Breast epithelium (tissue), 4 donors: ENCODE measurements around the gene PARD6A. TPM values are rescaled to one million over a fixed set of nuclear protein-coding genes. Genes with fewer than 3 reads are reported as not detected.
A peak's percentile ranks its signal among the peaks of the same experiment; 100 is the strongest.

Experiments used
- DNase-seq, 2 donors: peaks; one replicate each; pipeline ENCODE4 v3.0.0-alpha.2; 2019; ENCODE audit warnings: low spot score in 2 of 2
- H3K27ac ChIP-seq, 2 donors: fragments of 200-600 bp; sonication (generic) in 1 of 2; one replicate each; pipeline ENCODE4 v1.5.1; 2016 to 2019; ENCODE audit warnings: mild to moderate bottlenecking in 1 of 2
- H3K27me3 ChIP-seq, 2 donors: fragments of 200-600 bp; sonication (generic) in 1 of 2; one replicate each; pipeline versions ENCODE4 v1.5.1 to v1.6.0; 2017 to 2019; ENCODE audit warnings: control low read depth in 1 of 2, mild to moderate bottlenecking in 1 of 2
- H3K36me3 ChIP-seq: fragments of 200-600 bp; one replicate; pipeline ENCODE4 v1.5.1; 2019
- H3K4me1 ChIP-seq, 2 donors: fragments of 200-600 bp; sonication (generic); one replicate each; pipeline ENCODE4 v1.5.1; 2016 to 2019; ENCODE audit warnings: control low read depth in 1 of 2
- H3K4me3 ChIP-seq, 3 donors: fragments of 200-600 bp; sonication (generic); 1 replicate in 2 of 3; 2 replicates in 1 of 3; pipeline ENCODE4 v1.5.1; 2016 to 2019; ENCODE audit warnings: mild to moderate bottlenecking in 3 of 3, moderate library complexity in 2 of 3
- H3K9me3 ChIP-seq, 2 donors: fragments of 200-600 bp; sonication (generic) in 1 of 2; one replicate each; pipeline ENCODE4 v1.5.1; 2016 to 2019; ENCODE audit warnings: control low read depth in 1 of 2
- POLR2A ChIP-seq: fragments of 450-650 bp; IDR thresholded peaks from one replicate; pipeline ENCODE4 v1.6.1; 2016; ENCODE audit warnings: antibody characterized with exemption, mild to moderate bottlenecking, moderate library complexity
- POLR2AphosphoS5 ChIP-seq, 3 donors: sonication (generic); formaldehyde crosslinking; IDR thresholded peaks; one replicate each; pipeline ENCODE4 v1.6.1; 2017; ENCODE audit warnings: antibody characterized with exemption in 3 of 3
- intact Hi-C: fragments of 100-400 bp; cut with DNase I; formaldehyde crosslinking; loops from one replicate; pipeline ENCODE4 v1.15.1; 2023; ENCODE audit warnings: low total_unique reads
- total RNA-seq, 3 donors: library from RNA; depleted of rRNA; stranded (reverse); fragments of >200 nt; gene quantifications; one replicate each; pipeline ENCODE4 v1.1.0, GENCODE V29; 2016
- TF ChIP-seq, protein P1 (sequence below), 3 donors: fragments of 450-650 bp; IDR thresholded peaks; one replicate each; pipeline ENCODE4 v1.5.1; 2016 to 2017; ENCODE audit warnings: antibody characterized with exemption in 3 of 3, mild to moderate bottlenecking in 3 of 3, moderate library complexity in 3 of 3

PARD6A gene
- total RNA-seq, 3 donors from 2014 or later = 6.4 to 8.5 (median 7.2) TPM

DNA sequence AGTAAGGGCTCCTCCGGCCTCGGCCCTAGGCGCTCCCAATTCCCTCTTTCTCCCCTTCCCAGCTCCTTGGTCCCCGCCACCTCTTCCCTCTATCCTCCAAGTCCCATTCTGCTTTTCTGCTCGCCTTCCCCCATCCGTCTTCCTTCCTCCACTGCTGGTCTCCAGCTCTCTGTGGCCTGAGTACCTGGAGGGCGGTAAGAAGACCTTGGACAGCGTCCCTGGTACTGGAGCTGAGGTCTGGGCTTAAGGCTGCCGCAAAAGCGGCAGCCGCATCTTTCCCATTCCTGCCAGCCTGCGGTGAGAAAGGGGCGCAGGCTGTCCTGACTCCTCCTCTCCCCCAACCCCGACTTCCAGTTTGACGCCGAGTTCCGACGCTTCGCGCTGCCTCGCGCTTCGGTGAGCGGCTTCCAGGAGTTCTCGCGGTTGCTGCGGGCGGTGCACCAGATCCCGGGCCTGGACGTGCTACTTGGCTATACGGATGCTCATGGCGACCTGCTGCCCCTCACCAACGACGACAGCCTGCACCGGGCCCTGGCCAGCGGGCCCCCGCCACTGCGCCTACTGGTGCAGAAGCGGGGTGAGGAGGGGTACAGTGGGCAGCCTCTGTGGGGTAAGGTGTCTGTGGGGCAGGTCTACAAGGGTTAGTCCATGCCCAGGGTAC, 471 bp downstream of the PARD6A start:
- Histone ChIP-seq H3K4me3 (peak overlapping the region; percentile 84 to 97 (median 87)), H3K27me3 (no peaks in the 10 kb centered on the region), H3K36me3 (no peaks in the 10 kb centered on the region), H3K9me3 (no peaks in the 10 kb centered on the region), H3K4me1 (peaks cover 10 to 17% of the 10 kb centered on the region in 2 donors), H3K27ac (peak overlapping the region; percentile 95 to 96)
- intact Hi-C loops = loop anchor here (10.0 kb wide), 1 partner anchor 144 kb away; the partner anchor contains the start of genes RANBP10 and TSNAXIP1
- peak in 1 of 2 donors; percentile 42 for DNase-seq
- no peak for TF ChIP-seq POLR2AphosphoS5 (IDR thresholded peaks at IDR 0.05)
- no peak for TF ChIP-seq POLR2A
- TF ChIP-seq, protein P1, sequence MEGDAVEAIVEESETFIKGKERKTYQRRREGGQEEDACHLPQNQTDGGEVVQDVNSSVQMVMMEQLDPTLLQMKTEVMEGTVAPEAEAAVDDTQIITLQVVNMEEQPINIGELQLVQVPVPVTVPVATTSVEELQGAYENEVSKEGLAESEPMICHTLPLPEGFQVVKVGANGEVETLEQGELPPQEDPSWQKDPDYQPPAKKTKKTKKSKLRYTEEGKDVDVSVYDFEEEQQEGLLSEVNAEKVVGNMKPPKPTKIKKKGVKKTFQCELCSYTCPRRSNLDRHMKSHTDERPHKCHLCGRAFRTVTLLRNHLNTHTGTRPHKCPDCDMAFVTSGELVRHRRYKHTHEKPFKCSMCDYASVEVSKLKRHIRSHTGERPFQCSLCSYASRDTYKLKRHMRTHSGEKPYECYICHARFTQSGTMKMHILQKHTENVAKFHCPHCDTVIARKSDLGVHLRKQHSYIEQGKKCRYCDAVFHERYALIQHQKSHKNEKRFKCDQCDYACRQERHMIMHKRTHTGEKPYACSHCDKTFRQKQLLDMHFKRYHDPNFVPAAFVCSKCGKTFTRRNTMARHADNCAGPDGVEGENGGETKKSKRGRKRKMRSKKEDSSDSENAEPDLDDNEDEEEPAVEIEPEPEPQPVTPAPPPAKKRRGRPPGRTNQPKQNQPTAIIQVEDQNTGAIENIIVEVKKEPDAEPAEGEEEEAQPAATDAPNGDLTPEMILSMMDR (IDR thresholded peaks at IDR 0.05) = no peak

DNA sequence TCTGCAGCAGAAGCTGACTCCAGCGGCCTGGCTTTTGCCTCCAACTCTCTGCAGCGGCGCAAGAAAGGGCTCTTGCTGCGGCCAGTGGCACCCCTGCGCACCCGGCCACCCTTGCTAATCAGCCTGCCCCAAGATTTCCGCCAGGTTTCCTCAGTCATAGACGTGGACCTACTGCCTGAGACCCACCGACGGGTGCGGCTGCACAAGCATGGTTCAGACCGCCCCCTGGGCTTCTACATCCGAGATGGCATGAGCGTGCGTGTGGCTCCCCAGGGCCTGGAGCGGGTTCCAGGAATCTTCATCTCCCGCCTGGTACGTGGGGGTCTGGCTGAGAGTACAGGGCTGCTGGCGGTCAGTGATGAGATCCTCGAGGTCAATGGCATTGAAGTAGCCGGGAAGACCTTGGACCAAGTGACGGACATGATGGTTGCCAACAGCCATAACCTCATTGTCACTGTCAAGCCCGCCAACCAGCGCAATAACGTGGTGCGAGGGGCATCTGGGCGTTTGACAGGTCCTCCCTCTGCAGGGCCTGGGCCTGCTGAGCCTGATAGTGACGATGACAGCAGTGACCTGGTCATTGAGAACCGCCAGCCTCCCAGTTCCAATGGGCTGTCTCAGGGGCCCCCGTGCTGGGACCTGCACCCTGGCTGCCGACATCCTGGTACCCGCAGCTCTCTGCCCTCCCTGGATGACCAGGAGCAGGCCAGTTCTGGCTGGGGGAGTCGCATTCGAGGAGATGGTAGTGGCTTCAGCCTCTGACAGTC, 1.3 kb downstream of the PARD6A start:
- TF ChIP-seq, protein P1 (IDR thresholded peaks at IDR 0.05) = no peak
- TF ChIP-seq POLR2AphosphoS5 (IDR thresholded peaks at IDR 0.05) = no peak
- no peak for TF ChIP-seq POLR2A
- Histone ChIP-seq H3K36me3 (no peaks in the 10 kb centered on the region), H3K27me3 (no peaks in the 10 kb centered on the region), H3K27ac (no peak overlapping the region), H3K4me3 (no peak overlapping the region), H3K4me1 (peaks cover 12 to 20% of the 10 kb centered on the region in 2 donors), H3K9me3 (no peaks in the 10 kb centered on the region)
- DNase-seq = no peak
- intact Hi-C loops = loop anchor here (10.0 kb wide), 1 partner anchor 143 kb away; the partner anchor contains the start of genes RANBP10 and TSNAXIP1

DNA sequence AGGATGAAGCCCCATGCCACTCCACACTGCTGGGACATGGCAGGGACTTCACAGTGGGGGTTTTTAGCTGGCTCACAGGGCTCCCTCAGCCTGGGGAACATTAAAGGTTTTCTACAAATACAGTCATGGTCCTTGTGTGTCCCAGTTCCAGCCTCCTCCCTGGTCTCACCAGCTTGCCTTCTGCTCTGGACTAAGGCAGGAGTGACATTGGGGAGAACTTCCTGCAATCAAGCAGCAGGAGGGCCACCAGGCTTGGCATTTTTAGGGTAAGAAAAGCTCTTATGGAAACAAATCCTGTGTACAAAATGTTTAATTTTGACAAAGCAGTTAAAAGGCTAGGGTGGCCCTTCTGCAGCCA, 1.9 kb downstream of the PARD6A start:
- H3K27me3 ChIP-seq = no peaks in the 10 kb centered on the region
- DNase-seq = no peak
- H3K4me1 ChIP-seq = peaks cover 18 to 25% of the 10 kb centered on the region in 2 donors
- H3K36me3 ChIP-seq = no peaks in the 10 kb centered on the region
- intact Hi-C loops = loop anchor here (10.0 kb wide), 1 partner anchor 142 kb away; the partner anchor contains the start of genes RANBP10 and TSNAXIP1
- no peak overlapping the region for H3K27ac ChIP-seq
- H3K9me3 ChIP-seq = no peaks in the 10 kb centered on the region
- TF ChIP-seq, protein P1 (IDR thresholded peaks at IDR 0.05) = no peak
- TF ChIP-seq POLR2AphosphoS5 (IDR thresholded peaks at IDR 0.05) (no peak), POLR2A (no peak)
- no peak overlapping the region for H3K4me3 ChIP-seq

DNA sequence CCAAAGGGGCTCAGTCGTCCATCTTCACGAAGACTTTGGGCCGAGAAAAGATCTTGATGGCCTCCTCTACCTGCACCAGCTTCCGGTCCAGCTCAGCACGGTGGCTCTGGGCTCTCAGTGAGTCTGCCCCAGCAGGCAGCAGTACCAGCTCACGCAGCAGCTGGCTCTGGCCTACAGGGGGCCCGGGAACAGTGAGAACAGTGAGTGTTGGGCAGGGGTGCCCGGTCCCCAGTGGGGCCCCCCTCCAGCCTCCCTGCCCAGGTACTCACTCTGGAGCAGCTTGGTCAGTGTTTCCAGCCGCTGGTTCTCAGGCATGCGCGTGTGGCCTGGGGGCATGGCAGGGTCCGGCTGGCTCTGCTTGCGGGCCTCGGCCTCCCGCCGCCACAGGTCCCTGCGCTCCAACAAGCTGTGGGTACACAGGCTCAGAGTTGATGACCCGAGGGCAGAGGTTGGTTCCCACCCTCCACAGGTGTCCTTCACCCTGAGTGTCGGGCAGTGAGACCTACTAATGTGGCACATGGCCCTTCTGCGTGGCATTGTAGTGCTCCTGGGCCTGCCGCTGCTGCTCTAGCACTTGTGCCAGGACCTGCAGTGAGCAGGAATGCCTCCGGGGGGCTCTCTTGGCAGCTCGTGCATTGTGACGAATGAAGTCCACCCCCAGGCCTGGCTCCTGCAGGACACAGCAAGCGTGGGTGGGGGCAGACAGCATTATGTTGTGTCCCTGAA, 2.6 kb downstream of the PARD6A start:
- no peak for DNase-seq
- Histone ChIP-seq H3K4me1 (peaks cover 20 to 25% of the 10 kb centered on the region in 2 donors), H3K9me3 (no peaks in the 10 kb centered on the region), H3K36me3 (no peaks in the 10 kb centered on the region), H3K27me3 (no peaks in the 10 kb centered on the region), H3K27ac (no peak overlapping the region), H3K4me3 (no peak overlapping the region)
- intact Hi-C loops = loop anchor here (10.0 kb wide), 1 partner anchor 141 kb away; the partner anchor contains the start of genes RANBP10 and TSNAXIP1
- TF ChIP-seq POLR2A = no peak
- no peak for TF ChIP-seq POLR2AphosphoS5 (IDR thresholded peaks at IDR 0.05)
- TF ChIP-seq, protein P1 (IDR thresholded peaks at IDR 0.05) = no peak
